HEK293 (cell line): ENCODE data around the gene DCHS1.

Experiments
- GLIS2 ChIP-seq: fragments of 450-650 bp; formaldehyde crosslinking; IDR thresholded peaks from 2 replicates; pipeline ENCODE4 v1.5.1; 2016; ENCODE audit warnings: missing biosample characterization, missing genetic modification characterization
- HOXD13 ChIP-seq: sonication (generic); formaldehyde crosslinking; IDR thresholded peaks from 2 replicates; pipeline ENCODE4 v1.8.0; 2022; ENCODE audit warnings: missing genetic modification reagents, borderline replicate concordance
- ZNF501 ChIP-seq: fragments of 450-650 bp; formaldehyde crosslinking; IDR thresholded peaks from 2 replicates; pipeline ENCODE4 v1.5.1; 2016; ENCODE audit warnings: missing biosample characterization, missing genetic modification characterization
- ZNF530 ChIP-seq: fragments of 450-650 bp; formaldehyde crosslinking; IDR thresholded peaks from 2 replicates; pipeline ENCODE4 v1.5.1; 2016; ENCODE audit warnings: low read depth, missing biosample characterization, missing genetic modification characterization
- ZNF585B ChIP-seq: fragments of 450-650 bp; formaldehyde crosslinking; IDR thresholded peaks from 2 replicates; pipeline ENCODE4 v1.5.1; 2016; ENCODE audit warnings: missing biosample characterization, missing genetic modification characterization
- ZNF792 ChIP-seq: fragments of 450-650 bp; formaldehyde crosslinking; IDR thresholded peaks from 2 replicates; pipeline ENCODE4 v1.5.1; 2016; ENCODE audit warnings: missing biosample characterization, missing genetic modification characterization
- ZSCAN30 ChIP-seq: fragments of 450-650 bp; IDR thresholded peaks from 2 replicates; pipeline ENCODE4 v1.5.1; 2018; ENCODE audit warnings: missing biosample characterization, mild to moderate bottlenecking, missing genetic modification characterization, moderate library complexity
- TF ChIP-seq, protein P1 (sequence below): fragments of 450-650 bp; formaldehyde crosslinking; IDR thresholded peaks from 2 replicates; pipeline ENCODE4 v1.5.1; 2016; ENCODE audit warnings: missing biosample characterization, missing genetic modification characterization
- TF ChIP-seq, protein P2 (sequence below): sonication (generic); formaldehyde crosslinking; IDR thresholded peaks from 2 replicates; pipeline ENCODE4 v1.8.1; 2022; ENCODE audit warnings: mild to moderate bottlenecking, moderate library complexity, missing genetic modification reagents
- TF ChIP-seq, protein P3 (sequence below): fragments of 450-650 bp; formaldehyde crosslinking; IDR thresholded peaks from 2 replicates; pipeline ENCODE4 v1.5.1; 2016; ENCODE audit warnings: missing biosample characterization, missing genetic modification characterization

DNA sequence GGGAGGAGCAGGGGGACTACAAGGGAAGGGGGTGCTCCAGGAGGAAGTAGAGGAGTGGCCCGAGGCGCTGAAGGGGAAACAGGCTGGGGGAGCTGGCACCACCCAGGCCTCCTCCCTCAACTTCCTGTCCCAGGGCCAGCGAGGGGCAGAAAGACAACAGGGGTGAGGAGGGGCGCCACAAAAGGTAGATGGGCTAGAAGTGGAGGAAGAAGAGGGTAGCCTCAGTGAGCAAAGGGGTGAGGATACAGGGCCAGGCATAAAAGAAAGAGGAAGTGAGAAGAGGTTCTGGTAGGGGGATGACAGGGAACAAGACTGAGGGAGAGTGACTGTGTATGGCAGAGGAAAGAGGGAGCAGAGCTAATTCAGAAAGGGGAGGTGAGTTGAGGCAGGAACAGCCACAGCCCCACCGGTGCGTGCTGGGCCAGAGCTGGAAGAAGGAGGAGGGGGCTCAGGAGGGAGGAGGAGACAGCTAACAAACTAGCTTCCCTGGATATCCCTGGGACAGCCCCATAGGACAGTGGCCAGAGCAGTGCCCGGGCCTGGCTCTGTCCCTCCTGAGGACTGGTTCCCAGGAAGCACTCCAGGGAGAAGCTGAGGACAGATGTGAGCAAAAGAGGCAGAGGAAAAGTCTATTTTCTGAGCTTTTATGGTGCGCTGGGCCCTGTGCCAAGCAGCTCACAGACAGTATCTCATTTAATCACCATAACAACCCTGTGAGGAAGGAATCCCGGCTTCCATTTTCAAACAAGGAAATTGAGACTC lies 8.5 kb downstream of the DCHS1 start:
- TF ChIP-seq, protein P1, sequence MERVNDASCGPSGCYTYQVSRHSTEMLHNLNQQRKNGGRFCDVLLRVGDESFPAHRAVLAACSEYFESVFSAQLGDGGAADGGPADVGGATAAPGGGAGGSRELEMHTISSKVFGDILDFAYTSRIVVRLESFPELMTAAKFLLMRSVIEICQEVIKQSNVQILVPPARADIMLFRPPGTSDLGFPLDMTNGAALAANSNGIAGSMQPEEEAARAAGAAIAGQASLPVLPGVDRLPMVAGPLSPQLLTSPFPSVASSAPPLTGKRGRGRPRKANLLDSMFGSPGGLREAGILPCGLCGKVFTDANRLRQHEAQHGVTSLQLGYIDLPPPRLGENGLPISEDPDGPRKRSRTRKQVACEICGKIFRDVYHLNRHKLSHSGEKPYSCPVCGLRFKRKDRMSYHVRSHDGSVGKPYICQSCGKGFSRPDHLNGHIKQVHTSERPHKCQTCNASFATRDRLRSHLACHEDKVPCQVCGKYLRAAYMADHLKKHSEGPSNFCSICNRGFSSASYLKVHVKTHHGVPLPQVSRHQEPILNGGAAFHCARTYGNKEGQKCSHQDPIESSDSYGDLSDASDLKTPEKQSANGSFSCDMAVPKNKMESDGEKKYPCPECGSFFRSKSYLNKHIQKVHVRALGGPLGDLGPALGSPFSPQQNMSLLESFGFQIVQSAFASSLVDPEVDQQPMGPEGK = no peak
- TF ChIP-seq, protein P2, sequence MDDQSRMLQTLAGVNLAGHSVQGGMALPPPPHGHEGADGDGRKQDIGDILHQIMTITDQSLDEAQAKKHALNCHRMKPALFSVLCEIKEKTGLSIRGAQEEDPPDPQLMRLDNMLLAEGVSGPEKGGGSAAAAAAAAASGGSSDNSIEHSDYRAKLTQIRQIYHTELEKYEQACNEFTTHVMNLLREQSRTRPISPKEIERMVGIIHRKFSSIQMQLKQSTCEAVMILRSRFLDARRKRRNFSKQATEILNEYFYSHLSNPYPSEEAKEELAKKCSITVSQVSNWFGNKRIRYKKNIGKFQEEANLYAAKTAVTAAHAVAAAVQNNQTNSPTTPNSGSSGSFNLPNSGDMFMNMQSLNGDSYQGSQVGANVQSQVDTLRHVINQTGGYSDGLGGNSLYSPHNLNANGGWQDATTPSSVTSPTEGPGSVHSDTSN (CRISPR knock-in tag) = no peak
- TF ChIP-seq, protein P3, sequence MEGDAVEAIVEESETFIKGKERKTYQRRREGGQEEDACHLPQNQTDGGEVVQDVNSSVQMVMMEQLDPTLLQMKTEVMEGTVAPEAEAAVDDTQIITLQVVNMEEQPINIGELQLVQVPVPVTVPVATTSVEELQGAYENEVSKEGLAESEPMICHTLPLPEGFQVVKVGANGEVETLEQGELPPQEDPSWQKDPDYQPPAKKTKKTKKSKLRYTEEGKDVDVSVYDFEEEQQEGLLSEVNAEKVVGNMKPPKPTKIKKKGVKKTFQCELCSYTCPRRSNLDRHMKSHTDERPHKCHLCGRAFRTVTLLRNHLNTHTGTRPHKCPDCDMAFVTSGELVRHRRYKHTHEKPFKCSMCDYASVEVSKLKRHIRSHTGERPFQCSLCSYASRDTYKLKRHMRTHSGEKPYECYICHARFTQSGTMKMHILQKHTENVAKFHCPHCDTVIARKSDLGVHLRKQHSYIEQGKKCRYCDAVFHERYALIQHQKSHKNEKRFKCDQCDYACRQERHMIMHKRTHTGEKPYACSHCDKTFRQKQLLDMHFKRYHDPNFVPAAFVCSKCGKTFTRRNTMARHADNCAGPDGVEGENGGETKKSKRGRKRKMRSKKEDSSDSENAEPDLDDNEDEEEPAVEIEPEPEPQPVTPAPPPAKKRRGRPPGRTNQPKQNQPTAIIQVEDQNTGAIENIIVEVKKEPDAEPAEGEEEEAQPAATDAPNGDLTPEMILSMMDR (tag by site-specific recombination) = no peak
- TF ChIP-seq ZSCAN30 (no peak), HOXD13 (no peak), ZNF501 (tag by site-specific recombination) (no peak), GLIS2 (no peak), ZNF792 (tag by site-specific recombination) (no peak), ZNF585B (tag by site-specific recombination) (no peak), ZNF530 (tag by site-specific recombination) (no peak)
